ENCODE data around the gene ZFAND2A. TPM values are rescaled to one million over a fixed set of nuclear protein-coding genes. Genes with fewer than 3 reads are reported as not detected.

The ZFAND2A gene
- total and polyA plus RNA-seq, 2 donors (not counting 3 experiments of a cell fraction or from before 2014, with no cell fraction given): 31.8 to 40.6 TPM

- dilution Hi-C loops (cut with MboI; ENCODE audit: extremely low pct_ligation_motif_present, low sequenced_read_pairs): no loop called here
- BruUV-seq (replicated peaks): no TSS peak
These were observed 48.8 kb downstream of the ZFAND2A start for GRCh38 chr7:1111156-1111555.

GRCh38 chr7:1110358-1110757, 49.6 kb downstream of the ZFAND2A start:
- Histone ChIP-seq H3K4me2 (ENCODE audit: insufficient read depth, low read length) (no peak overlapping the region), H3K9me1 (replicated peaks; ENCODE audit: control insufficient read depth, extremely low read depth, insufficient read depth, low read length) (no peaks in the 10 kb centered on the region), H3K79me2 (ENCODE audit: control insufficient read depth, insufficient read depth, low read length) (no peaks in the 10 kb centered on the region), H3K27ac (ENCODE audit: insufficient read depth, low read depth, low read length) (no peak overlapping the region), H3K27me3 (ENCODE audit: control insufficient read depth in 2 of 2, insufficient read depth in 2 of 2, low read length in 2 of 2) (no peaks in the 10 kb centered on the region), H2AFZ (ENCODE audit: low read depth, low read length) (no peak overlapping the region), H3K9me3 (replicated peaks; ENCODE audit: control insufficient read depth, insufficient read depth, low read length) (no peaks in the 10 kb centered on the region), H3K9ac (replicated peaks; ENCODE audit: extremely low read depth, insufficient read depth, low read length) (no peak overlapping the region), H3K4me3 (replicated peaks in 1 of 3; ENCODE audit: insufficient read depth in 1 of 3, low read depth in 1 of 3, low read length in 3 of 3) (no peak overlapping the region), H3K36me3 (ENCODE audit: control insufficient read depth in 2 of 2, extremely low read depth in 1 of 2, insufficient read depth in 2 of 2, low read length in 2 of 2) (no peaks in the 10 kb centered on the region), H4K20me1 (replicated peaks; ENCODE audit: control insufficient read depth, extremely low read depth, insufficient read depth, low read length) (no peaks in the 10 kb centered on the region), H3K4me1 (ENCODE audit: control insufficient read depth, extremely low read depth, insufficient read depth, low read length) (peaks cover 7% of the 10 kb centered on the region)
- BruUV-seq (replicated peaks): no TSS peak
- no peak for DNase-seq (ENCODE audit: low read depth, low spot score)
- dilution Hi-C loops (cut with MboI; ENCODE audit: extremely low pct_ligation_motif_present, low sequenced_read_pairs) (no loop called here), intact Hi-C loops (cut with micrococcal nuclease) (no loop called here)
- no peak for FAIRE-seq
- ChIA-PET POLR2A (no interaction called here), CTCF (interaction anchor here (3.4 kb wide), 1 partner anchor 14 kb away, joined by 20 read pairs; no protein-coding TSS in a partner anchor)
- no peak for TF ChIP-seq FOS (IDR thresholded peaks at IDR 0.05; ENCODE audit: borderline replicate concordance, insufficient read depth, low read length)
- TF ChIP-seq POLR2A (IDR thresholded peaks at IDR 0.05; ENCODE audit: low read depth, low read length): no peak
- no peak for TF ChIP-seq JUN (IDR thresholded peaks at IDR 0.05; ENCODE audit: borderline replicate concordance, insufficient read depth, insufficient read length, low read depth)
- TF ChIP-seq MAX (IDR thresholded peaks at IDR 0.05; ENCODE audit: insufficient read depth, insufficient read length): no peak
- TF ChIP-seq POLR2AphosphoS5 (IDR thresholded peaks at IDR 0.05; ENCODE audit: insufficient read depth, low read depth, low read length): no peak
- TF ChIP-seq EZH2 (IDR thresholded peaks at IDR 0.05; ENCODE audit: borderline replicate concordance, low read depth, low read length, severe bottlenecking): no peak
- TF ChIP-seq CTCF (IDR thresholded peaks at IDR 0.05; ENCODE audit: extremely low read depth in 1 of 2, insufficient read depth in 1 of 2, low read depth in 1 of 2, low read length in 2 of 2): no peak
- no peak for TF ChIP-seq MYC (IDR thresholded peaks at IDR 0.05; ENCODE audit: low read depth, low read length)
- no peak for TF ChIP-seq GATA2 (IDR thresholded peaks at IDR 0.05; ENCODE audit: insufficient read depth, insufficient read length, low read depth, low read length)

More at GRCh38 chr7:1111156-1111555, 48.8 kb downstream of the ZFAND2A start:
- intact Hi-C loops (cut with micrococcal nuclease): no loop called here
- H3K79me2 ChIP-seq (ENCODE audit: control insufficient read depth, insufficient read depth, low read length): no peaks in the 10 kb centered on the region
- peaks cover 7% of the 10 kb centered on the region for H3K4me1 ChIP-seq (ENCODE audit: control insufficient read depth, extremely low read depth, insufficient read depth, low read length)
- ChIA-PET POLR2A (no interaction called here), CTCF (interaction anchor here (0.9 to 3.4 kb wide), 2 partner anchors 13 to 25 kb away, joined by 3 to 20 read pairs; no protein-coding TSS in a partner anchor)
- no peak overlapping the region for H3K27ac ChIP-seq (ENCODE audit: insufficient read depth, low read depth, low read length)
- no peak overlapping the region for H3K9ac ChIP-seq (replicated peaks; ENCODE audit: extremely low read depth, insufficient read depth, low read length)
- H3K4me3 ChIP-seq (replicated peaks in 1 of 3; ENCODE audit: insufficient read depth in 1 of 3, low read depth in 1 of 3, low read length in 3 of 3): no peak overlapping the region
- H3K4me2 ChIP-seq (ENCODE audit: insufficient read depth, low read length): no peak overlapping the region
- H3K36me3 ChIP-seq (ENCODE audit: control insufficient read depth in 2 of 2, extremely low read depth in 1 of 2, insufficient read depth in 2 of 2, low read length in 2 of 2): no peaks in the 10 kb centered on the region
- FAIRE-seq (no peak), DNase-seq (ENCODE audit: low read depth, low spot score) (no peak)
- TF ChIP-seq GATA2 (IDR thresholded peaks at IDR 0.05; ENCODE audit: insufficient read depth, insufficient read length, low read depth, low read length): no peak
- TF ChIP-seq EZH2 (IDR thresholded peaks at IDR 0.05; ENCODE audit: borderline replicate concordance, low read depth, low read length, severe bottlenecking): no peak
- no peaks in the 10 kb centered on the region for H3K9me1 ChIP-seq (replicated peaks; ENCODE audit: control insufficient read depth, extremely low read depth, insufficient read depth, low read length)
- H3K9me3 ChIP-seq (replicated peaks; ENCODE audit: control insufficient read depth, insufficient read depth, low read length): no peaks in the 10 kb centered on the region
- H3K27me3 ChIP-seq (ENCODE audit: control insufficient read depth in 2 of 2, insufficient read depth in 2 of 2, low read length in 2 of 2): no peaks in the 10 kb centered on the region
- H2AFZ ChIP-seq (ENCODE audit: low read depth, low read length): no peak overlapping the region
- no peaks in the 10 kb centered on the region for H4K20me1 ChIP-seq (replicated peaks; ENCODE audit: control insufficient read depth, extremely low read depth, insufficient read depth, low read length)
